Measurements from ENCODE around the gene PKP1.

GRCh38 chr1:201316556-201316955 lies 33.2 kb downstream of the PKP1 start:
- no peak for TF ChIP-seq ZFP3 (CRISPR knock-in tag; IDR thresholded peaks at IDR 0.05)
- no peak for TF ChIP-seq ZNF70 (CRISPR knock-in tag; IDR thresholded peaks at IDR 0.05)
- no peak for TF ChIP-seq ESRRG (CRISPR knock-in tag; IDR thresholded peaks at IDR 0.05)
- TF ChIP-seq ARNTL (CRISPR knock-in tag; IDR thresholded peaks at IDR 0.05; ENCODE audit: borderline replicate concordance, low read depth) = no peak
- TF ChIP-seq PATZ1 (CRISPR knock-in tag; IDR thresholded peaks at IDR 0.05; ENCODE audit: borderline replicate concordance) = no peak
- no peak for TF ChIP-seq ZC3H10 (CRISPR knock-in tag; IDR thresholded peaks at IDR 0.05)
- no peak for TF ChIP-seq ZNF565 (CRISPR knock-in tag; conservative IDR thresholded peaks at IDR 0.05; ENCODE audit: low read depth)
- no peak for TF ChIP-seq TOX (CRISPR knock-in tag; IDR thresholded peaks at IDR 0.05; ENCODE audit: borderline replicate concordance)
- no peak for TF ChIP-seq ZFP30 (CRISPR knock-in tag; IDR thresholded peaks at IDR 0.05)
- no peak for TF ChIP-seq CREB5 (CRISPR knock-in tag; IDR thresholded peaks at IDR 0.05; ENCODE audit: low read depth)

All from SK-N-SH treated with all-trans-retinoic acid at 6 μM for 48 hours (cell line).